NCI-H128 (cell line): ENCODE results near the gene ATP8B3.

ENCODE experiments used
- DNase-seq: peaks from one replicate; lab custom pipeline; 2025; ENCODE audit not compliant: unreplicated experiment; lab: John Stamatoyannopoulos, UW

ATP8B3 gene

GRCh38 chr19:1836458-1837221 is 24.6 kb upstream of the ATP8B3 start:
- DNase-seq = no peak

GRCh38 chr19:1833540-1833939 is 21.5 kb upstream of the ATP8B3 start:
- no peak for DNase-seq

- DNase-seq = no peak
Measured at GRCh38 chr19:1832046-1832663, 20.1 kb upstream of the ATP8B3 start.

- no peak for DNase-seq
Measured at GRCh38 chr19:1830978-1831377, 18.9 kb upstream of the ATP8B3 start.

GRCh38 chr19:1830568-1830967 is 18.5 kb upstream of the ATP8B3 start:
- DNase-seq = no peak

GRCh38 chr19:1829958-1830357 is 17.9 kb upstream of the ATP8B3 start:
- DNase-seq = no peak

GRCh38 chr19:1828279-1829238 is 16.5 kb upstream of the ATP8B3 start:
- DNase-seq = no peak

GRCh38 chr19:1827566-1828278 is 15.6 kb upstream of the ATP8B3 start:
- no peak for DNase-seq

GRCh38 chr19:1826557-1827521 is 14.8 kb upstream of the ATP8B3 start:
- no peak for DNase-seq

- DNase-seq = peak; percentile 26
Measured at GRCh38 chr19:1825909-1826556, 14.0 kb upstream of the ATP8B3 start.

GRCh38 chr19:1824252-1824622 is 12.2 kb upstream of the ATP8B3 start:
- DNase-seq = no peak

GRCh38 chr19:1823539-1824251 is 11.6 kb upstream of the ATP8B3 start:
- DNase-seq = no peak

GRCh38 chr19:1823020-1823419 is 10.9 kb upstream of the ATP8B3 start:
- no peak for DNase-seq

GRCh38 chr19:1822210-1822609 is 10.1 kb upstream of the ATP8B3 start:
- DNase-seq = no peak

- no peak for DNase-seq
Measured at GRCh38 chr19:1819341-1820255, 7.5 kb upstream of the ATP8B3 start.

- no peak for DNase-seq
Measured at GRCh38 chr19:1818549-1819195, 6.6 kb upstream of the ATP8B3 start.

- DNase-seq = no peak
Measured at GRCh38 chr19:1817553-1818179, 5.6 kb upstream of the ATP8B3 start.
